DND-41 (cell line): ENCODE results near the gene RABEPK.

Source experiments
- ATAC-seq: fragments of 200-7000 bp; cut with Tn5 transposase; 3 replicates; pipeline ENCODE4 v1.9.1; 2021; ENCODE audit warnings: low read depth; ENCODE audit not compliant: insufficient read depth
- DNase-seq: peaks from one replicate; pipeline ENCODE4 v3.0.0-alpha.2; 2020
- H2AFZ ChIP-seq: 2 replicates; pipeline ENCODE4 v1.6.0; 2012; ENCODE audit warnings: low read depth, low read length
- H3K27ac ChIP-seq: 2 replicates; pipeline ENCODE4 v1.5.1; 2012; ENCODE audit warnings: low read length, inconsistent platforms
- H3K27me3 ChIP-seq: fragments of 200-600 bp; sonication (generic); 2 replicates; pipeline ENCODE4 v1.6.0; 2012; ENCODE audit warnings: low read length, mild to moderate bottlenecking, inconsistent platforms; ENCODE audit not compliant: insufficient read depth, poor library complexity
- H3K36me3 ChIP-seq: 2 replicates; pipeline ENCODE4 v1.5.1; 2012; ENCODE audit warnings: low read length, inconsistent platforms; ENCODE audit not compliant: insufficient read depth
- H3K4me1 ChIP-seq: 2 replicates; pipeline ENCODE4 v1.5.1; 2012; ENCODE audit warnings: mild to moderate bottlenecking, low read length; ENCODE audit not compliant: insufficient read depth
- H3K4me2 ChIP-seq: 2 replicates; pipeline ENCODE4 v1.6.0; 2012; ENCODE audit warnings: mild to moderate bottlenecking, moderate library complexity, low read length, inconsistent platforms; ENCODE audit not compliant: insufficient read depth
- H3K4me3 ChIP-seq, 2 experiments: fragments of 200-600 bp in 1 of 2; shearing (Covaris generic) in 1 of 2; 2 replicates each; pipeline ENCODE4 v1.5.1; 2012 to 2016; ENCODE audit warnings: inconsistent platforms in 2 of 2, low read length in 2 of 2, mild to moderate bottlenecking in 2 of 2, low read depth in 1 of 2, moderate library complexity in 1 of 2
- H3K79me2 ChIP-seq: 2 replicates; pipeline ENCODE4 v1.6.0; 2012; ENCODE audit warnings: low read length, inconsistent platforms; ENCODE audit not compliant: insufficient read depth
- H3K9ac ChIP-seq: 2 replicates; pipeline ENCODE4 v1.6.0; 2012; ENCODE audit warnings: low read depth, mild to moderate bottlenecking, inconsistent platforms, low read length, moderate library complexity
- H3K9me3 ChIP-seq: 2 replicates; pipeline ENCODE4 v1.5.1; 2012; ENCODE audit warnings: low read length, moderate library complexity, mild to moderate bottlenecking, inconsistent platforms; ENCODE audit not compliant: insufficient read depth, severe bottlenecking
- H4K20me1 ChIP-seq: 2 replicates; pipeline ENCODE4 v1.6.0; 2012; ENCODE audit warnings: low read length; ENCODE audit not compliant: insufficient read depth
- EZH2 ChIP-seq: IDR thresholded peaks from 3 replicates; pipeline ENCODE4 v1.6.1; 2012; ENCODE audit warnings: borderline replicate concordance, low read depth, mild to moderate bottlenecking, moderate library complexity, low read length, inconsistent platforms; ENCODE audit not compliant: severe bottlenecking
- TF ChIP-seq, protein P1 (sequence below): IDR thresholded peaks from 2 replicates; pipeline ENCODE4 v1.5.1; 2012; ENCODE audit warnings: borderline replicate concordance, low read length, moderate library complexity, mild to moderate bottlenecking; ENCODE audit not compliant: poor library complexity, severe bottlenecking; ENCODE audit errors: extremely low read depth

RABEPK gene

GRCh38 chr9:125268394-125269013, 68.2 kb downstream of the RABEPK start:
- Histone ChIP-seq H3K79me2 (peaks cover 79% of the 10 kb centered on the region), H2AFZ (no peak overlapping the region), H3K4me3 (no peak overlapping the region), H3K4me1 (peaks cover 12% of the 10 kb centered on the region), H3K9me3 (no peaks in the 10 kb centered on the region), H3K27me3 (no peaks in the 10 kb centered on the region), H3K4me2 (no peak overlapping the region), H3K9ac (no peak overlapping the region), H3K36me3 (peaks cover 8% of the 10 kb centered on the region; the same call in 1 of the 2 replicates), H4K20me1 (peaks cover 9% of the 10 kb centered on the region; the same call in 1 of the 2 replicates), H3K27ac (no peak overlapping the region)
- TF ChIP-seq, protein P1, sequence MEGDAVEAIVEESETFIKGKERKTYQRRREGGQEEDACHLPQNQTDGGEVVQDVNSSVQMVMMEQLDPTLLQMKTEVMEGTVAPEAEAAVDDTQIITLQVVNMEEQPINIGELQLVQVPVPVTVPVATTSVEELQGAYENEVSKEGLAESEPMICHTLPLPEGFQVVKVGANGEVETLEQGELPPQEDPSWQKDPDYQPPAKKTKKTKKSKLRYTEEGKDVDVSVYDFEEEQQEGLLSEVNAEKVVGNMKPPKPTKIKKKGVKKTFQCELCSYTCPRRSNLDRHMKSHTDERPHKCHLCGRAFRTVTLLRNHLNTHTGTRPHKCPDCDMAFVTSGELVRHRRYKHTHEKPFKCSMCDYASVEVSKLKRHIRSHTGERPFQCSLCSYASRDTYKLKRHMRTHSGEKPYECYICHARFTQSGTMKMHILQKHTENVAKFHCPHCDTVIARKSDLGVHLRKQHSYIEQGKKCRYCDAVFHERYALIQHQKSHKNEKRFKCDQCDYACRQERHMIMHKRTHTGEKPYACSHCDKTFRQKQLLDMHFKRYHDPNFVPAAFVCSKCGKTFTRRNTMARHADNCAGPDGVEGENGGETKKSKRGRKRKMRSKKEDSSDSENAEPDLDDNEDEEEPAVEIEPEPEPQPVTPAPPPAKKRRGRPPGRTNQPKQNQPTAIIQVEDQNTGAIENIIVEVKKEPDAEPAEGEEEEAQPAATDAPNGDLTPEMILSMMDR: no peak
- no peak for TF ChIP-seq EZH2
- DNase-seq (no peak), ATAC-seq (no peak)

- Histone ChIP-seq H3K9ac (no peak overlapping the region), H3K27ac (no peak overlapping the region), H3K9me3 (no peaks in the 10 kb centered on the region), H4K20me1 (peaks cover 6% of the 10 kb centered on the region; the same call in 1 of the 2 replicates), H2AFZ (no peak overlapping the region), H3K79me2 (peaks cover 79% of the 10 kb centered on the region), H3K4me1 (peaks cover 7% of the 10 kb centered on the region), H3K4me2 (no peak overlapping the region), H3K4me3 (no peak overlapping the region), H3K36me3 (peaks cover 3% of the 10 kb centered on the region; the same call in 1 of the 2 replicates), H3K27me3 (no peaks in the 10 kb centered on the region)
- no peak for DNase-seq
- TF ChIP-seq, protein P1: no peak
- TF ChIP-seq EZH2: no peak
- ATAC-seq: no peak
Observed at GRCh38 chr9:125269014-125269397, 68.7 kb downstream of the RABEPK start.

- no peaks in the 10 kb centered on the region for H3K4me1 ChIP-seq
- TF ChIP-seq EZH2: no peak
- no peak overlapping the region for H3K4me3 ChIP-seq
- peaks cover 77% of the 10 kb centered on the region for H3K79me2 ChIP-seq
- H4K20me1 ChIP-seq: peaks cover 5% of the 10 kb centered on the region; the same call in 1 of the 2 replicates
- H3K27ac ChIP-seq: no peak overlapping the region
- no peak for ATAC-seq
- DNase-seq: no peak
- no peaks in the 10 kb centered on the region for H3K36me3 ChIP-seq
- H3K27me3 ChIP-seq: no peaks in the 10 kb centered on the region
- H3K9me3 ChIP-seq: no peaks in the 10 kb centered on the region
- no peak overlapping the region for H3K9ac ChIP-seq
- H2AFZ ChIP-seq: no peak overlapping the region
- no peak overlapping the region for H3K4me2 ChIP-seq
Observed at GRCh38 chr9:125271081-125271480, 70.7 kb downstream of the RABEPK start.

GRCh38 chr9:125272697-125273096, 72.4 kb downstream of the RABEPK start:
- Histone ChIP-seq H3K9ac (no peak overlapping the region), H3K27me3 (no peaks in the 10 kb centered on the region), H3K36me3 (no peaks in the 10 kb centered on the region), H3K4me3 (no peak overlapping the region), H3K79me2 (peaks cover 83% of the 10 kb centered on the region), H3K9me3 (no peaks in the 10 kb centered on the region), H2AFZ (no peak overlapping the region), H3K4me2 (no peak overlapping the region), H3K27ac (no peak overlapping the region), H3K4me1 (no peaks in the 10 kb centered on the region), H4K20me1 (peaks cover 11% of the 10 kb centered on the region; the same call in 1 of the 2 replicates)
- ATAC-seq: no peak
- TF ChIP-seq, protein P1: no peak
- no peak for TF ChIP-seq EZH2
- DNase-seq: no peak
